OCI-LY1 (cell line): Measurements from ENCODE around the gene NTSR1.

Source experiments
- H2AFZ ChIP-seq: fragments of 200-600 bp; sonication (generic), shearing (Covaris generic); 2 replicates; pipeline ENCODE4 v1.6.0; 2014; ENCODE audit warnings: antibody characterized with exemption, mild to moderate bottlenecking, low read length
- H3F3A ChIP-seq: fragments of 200-600 bp; sonication (generic), shearing (Covaris generic); 2 replicates; pipeline ENCODE4 v1.6.0; 2014; ENCODE audit warnings: mild to moderate bottlenecking, antibody characterized with exemption, low read length, moderate library complexity; ENCODE audit not compliant: insufficient read depth
- H3K27ac ChIP-seq: fragments of 200-600 bp; sonication (generic); 2 replicates; pipeline ENCODE4 v1.5.1; 2014; ENCODE audit warnings: low read length, mixed run types, mild to moderate bottlenecking, low read depth; ENCODE audit not compliant: poor library complexity, severe bottlenecking
- H3K27me3 ChIP-seq: fragments of 200-600 bp; sonication (generic); 2 replicates; pipeline ENCODE4 v1.6.0; 2014; ENCODE audit warnings: antibody characterized with exemption, mild to moderate bottlenecking, low read length, moderate library complexity; ENCODE audit not compliant: insufficient read depth
- H3K36me3 ChIP-seq: fragments of 200-600 bp; sonication (generic); 2 replicates; pipeline ENCODE4 v1.6.1; 2014; ENCODE audit warnings: mild to moderate bottlenecking, antibody characterized with exemption, low read length, moderate library complexity, mixed read lengths; ENCODE audit not compliant: insufficient read depth
- H3K4me1 ChIP-seq: fragments of 200-600 bp; sonication (generic); 2 replicates; pipeline ENCODE4 v1.5.1; 2014; ENCODE audit warnings: mild to moderate bottlenecking, low read length, moderate library complexity; ENCODE audit not compliant: insufficient read depth, severe bottlenecking
- H3K4me2 ChIP-seq: fragments of 200-600 bp; sonication (generic), shearing (Covaris generic); 2 replicates; pipeline ENCODE4 v1.6.1; 2014; ENCODE audit warnings: low read length
- H3K4me3 ChIP-seq: fragments of 200-600 bp; sonication (generic); 2 replicates; pipeline ENCODE4 v1.5.1; 2014; ENCODE audit warnings: low read length, low read depth, mild to moderate bottlenecking, mixed read lengths; ENCODE audit not compliant: poor library complexity, severe bottlenecking
- H3K79me2 ChIP-seq: fragments of 200-600 bp; shearing (Covaris generic); 2 replicates; pipeline ENCODE4 v1.6.1; 2016; ENCODE audit warnings: mixed run types, low read length, mixed read lengths; ENCODE audit not compliant: insufficient read depth
- H3K9ac ChIP-seq: fragments of 200-600 bp; sonication (generic), shearing (Covaris generic); 2 replicates; pipeline ENCODE4 v1.6.1; 2014; ENCODE audit warnings: mild to moderate bottlenecking, low read length, mixed read lengths
- H3K9me2 ChIP-seq: fragments of 200-600 bp; sonication (generic), shearing (Covaris generic); 2 replicates; pipeline ENCODE4 v1.6.1; 2014; ENCODE audit warnings: low read depth, mild to moderate bottlenecking, low read length, mixed read lengths
- H3K9me3 ChIP-seq: fragments of 200-600 bp; shearing (Covaris generic); 2 replicates; pipeline ENCODE4 v1.6.1; 2014; ENCODE audit warnings: low read length, mixed read lengths
- H4K20me1 ChIP-seq: fragments of 200-600 bp; sonication (generic), shearing (Covaris generic); 2 replicates; pipeline ENCODE4 v1.6.0; 2016; ENCODE audit warnings: mild to moderate bottlenecking, low read length; ENCODE audit not compliant: insufficient read depth
- EZH2 ChIP-seq: fragments of 200-600 bp; sonication (generic), shearing (Covaris generic); IDR thresholded peaks from 2 replicates; pipeline ENCODE4 v1.8.0; 2017; ENCODE audit warnings: borderline replicate concordance, mixed run types, mild to moderate bottlenecking, antibody characterized with exemption, low read length, moderate library complexity, mixed read lengths
- TF ChIP-seq, protein P1 (sequence below): fragments of 200-600 bp; sonication (generic), shearing (Covaris generic); IDR thresholded peaks from 2 replicates; pipeline ENCODE4 v1.5.1; 2017; ENCODE audit warnings: mild to moderate bottlenecking, antibody characterized with exemption, low read length, moderate library complexity, mixed read lengths

The NTSR1 gene

DNA sequence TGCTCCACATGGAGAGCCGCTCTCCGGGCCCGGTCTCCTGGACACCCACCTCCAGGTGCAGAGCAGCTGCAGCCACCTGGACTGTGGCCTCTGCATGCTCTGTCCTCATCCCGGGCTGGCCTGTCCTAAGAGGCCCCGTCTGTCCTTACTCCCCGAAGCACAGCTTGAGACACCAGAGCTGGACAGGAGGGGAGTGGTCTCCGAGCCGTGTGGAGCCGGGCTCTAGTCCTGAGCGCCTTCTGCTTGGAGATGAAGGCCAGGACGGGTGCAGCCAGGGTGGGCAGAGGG lies 6.7 kb upstream of the NTSR1 start:
- Histone ChIP-seq H3K4me1 (no peaks in the 10 kb centered on the region), H2AFZ (no peak overlapping the region)

GRCh38 chr20:62702895-62703852 lies 5.5 kb upstream of the NTSR1 start:
- Histone ChIP-seq H3K4me2 (no peak overlapping the region), H3K4me1 (no peaks in the 10 kb centered on the region), H3F3A (no peaks in the 10 kb centered on the region), H3K4me3 (no peak overlapping the region), H3K36me3 (no peaks in the 10 kb centered on the region), H3K27me3 (0 out of 2 replicates have a peak, but pooled peaks cover 5% of the 10 kb centered on the region), H4K20me1 (no peaks in the 10 kb centered on the region), H3K9ac (no peak overlapping the region), H3K27ac (no peak overlapping the region), H3K79me2 (no peaks in the 10 kb centered on the region), H2AFZ (no peak overlapping the region), H3K9me3 (no peaks in the 10 kb centered on the region), H3K9me2 (no peaks in the 10 kb centered on the region)
- TF ChIP-seq EZH2: no peak
- TF ChIP-seq, protein P1, sequence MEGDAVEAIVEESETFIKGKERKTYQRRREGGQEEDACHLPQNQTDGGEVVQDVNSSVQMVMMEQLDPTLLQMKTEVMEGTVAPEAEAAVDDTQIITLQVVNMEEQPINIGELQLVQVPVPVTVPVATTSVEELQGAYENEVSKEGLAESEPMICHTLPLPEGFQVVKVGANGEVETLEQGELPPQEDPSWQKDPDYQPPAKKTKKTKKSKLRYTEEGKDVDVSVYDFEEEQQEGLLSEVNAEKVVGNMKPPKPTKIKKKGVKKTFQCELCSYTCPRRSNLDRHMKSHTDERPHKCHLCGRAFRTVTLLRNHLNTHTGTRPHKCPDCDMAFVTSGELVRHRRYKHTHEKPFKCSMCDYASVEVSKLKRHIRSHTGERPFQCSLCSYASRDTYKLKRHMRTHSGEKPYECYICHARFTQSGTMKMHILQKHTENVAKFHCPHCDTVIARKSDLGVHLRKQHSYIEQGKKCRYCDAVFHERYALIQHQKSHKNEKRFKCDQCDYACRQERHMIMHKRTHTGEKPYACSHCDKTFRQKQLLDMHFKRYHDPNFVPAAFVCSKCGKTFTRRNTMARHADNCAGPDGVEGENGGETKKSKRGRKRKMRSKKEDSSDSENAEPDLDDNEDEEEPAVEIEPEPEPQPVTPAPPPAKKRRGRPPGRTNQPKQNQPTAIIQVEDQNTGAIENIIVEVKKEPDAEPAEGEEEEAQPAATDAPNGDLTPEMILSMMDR: no peak

More for the DNA sequence above, 6.7 kb upstream of the NTSR1 start:
- Histone ChIP-seq H4K20me1 (no peaks in the 10 kb centered on the region), H3K27me3 (peaks cover 11% of the 10 kb centered on the region; the same call in 1 of the 2 replicates), H3K4me2 (no peak overlapping the region), H3F3A (no peaks in the 10 kb centered on the region), H3K27ac (no peak overlapping the region), H3K79me2 (no peaks in the 10 kb centered on the region), H3K9me2 (no peaks in the 10 kb centered on the region), H3K9me3 (no peaks in the 10 kb centered on the region), H3K4me3 (no peak overlapping the region), H3K36me3 (no peaks in the 10 kb centered on the region), H3K9ac (no peak overlapping the region)
- no peak for TF ChIP-seq EZH2
- TF ChIP-seq, protein P1: no peak

- no peaks in the 10 kb centered on the region for H4K20me1 ChIP-seq
- no peak overlapping the region for H3K4me2 ChIP-seq
- no peak overlapping the region for H3K9ac ChIP-seq
- no peak overlapping the region for H3K27ac ChIP-seq
- no peaks in the 10 kb centered on the region for H3K4me1 ChIP-seq
- no peak for TF ChIP-seq EZH2
- TF ChIP-seq, protein P1: no peak
- no peaks in the 10 kb centered on the region for H3F3A ChIP-seq
- H3K9me2 ChIP-seq: no peaks in the 10 kb centered on the region
- no peaks in the 10 kb centered on the region for H3K9me3 ChIP-seq
- H3K27me3 ChIP-seq: 0 out of 2 replicates have a peak, but pooled peaks cover 5% of the 10 kb centered on the region
- H2AFZ ChIP-seq: no peak overlapping the region
- H3K36me3 ChIP-seq: no peaks in the 10 kb centered on the region
- no peaks in the 10 kb centered on the region for H3K79me2 ChIP-seq
- no peak overlapping the region for H3K4me3 ChIP-seq
These were observed 4.8 kb upstream of the NTSR1 start for GRCh38 chr20:62703853-62704228.
